Islet precursor cell (in vitro differentiated cells): ENCODE results near the gene EXOSC2.

ENCODE experiments used
- DNase-seq: peaks from one replicate; pipeline ENCODE4 v3.0.0-alpha.2; 2018

EXOSC2 gene

DNA sequence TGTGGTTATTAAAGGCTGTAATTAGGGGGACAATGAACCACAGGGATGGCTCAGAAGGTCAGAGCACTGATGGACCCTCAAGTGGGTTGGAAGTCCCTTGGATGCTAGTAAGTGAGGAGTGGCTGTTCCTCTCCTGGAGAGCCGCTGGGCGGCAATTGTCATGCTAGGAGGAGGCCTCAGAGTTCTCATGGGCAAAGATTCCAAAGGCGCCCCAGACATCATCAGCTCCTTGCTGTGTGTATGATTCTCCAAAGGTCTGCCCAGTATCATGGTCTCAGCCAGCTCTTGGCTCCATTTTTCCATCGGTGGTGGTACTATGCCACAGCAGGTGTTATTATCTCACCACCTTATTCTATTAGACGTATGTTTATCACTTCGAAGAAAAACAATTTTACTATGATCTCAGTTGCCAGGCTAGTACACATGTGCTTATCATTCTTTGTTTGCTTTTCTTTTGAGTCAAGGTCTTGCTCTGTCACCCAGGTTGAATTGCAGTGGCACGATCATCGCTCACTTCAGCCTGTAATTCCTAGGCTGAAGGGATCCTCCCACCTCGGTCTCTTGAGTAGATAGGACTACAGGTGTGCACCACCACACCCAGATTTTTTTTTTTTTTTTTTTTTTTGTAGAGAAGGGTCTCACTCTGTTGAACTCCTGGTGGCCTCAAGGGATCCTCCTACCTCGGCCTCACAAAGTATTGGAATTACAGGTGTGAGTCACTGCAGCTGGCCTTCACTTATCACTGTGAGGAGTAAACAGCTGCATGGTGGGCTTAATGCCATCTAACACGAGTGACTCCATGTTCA, 46.8 kb downstream of the EXOSC2 start:
- DNase-seq: no peak

DNA sequence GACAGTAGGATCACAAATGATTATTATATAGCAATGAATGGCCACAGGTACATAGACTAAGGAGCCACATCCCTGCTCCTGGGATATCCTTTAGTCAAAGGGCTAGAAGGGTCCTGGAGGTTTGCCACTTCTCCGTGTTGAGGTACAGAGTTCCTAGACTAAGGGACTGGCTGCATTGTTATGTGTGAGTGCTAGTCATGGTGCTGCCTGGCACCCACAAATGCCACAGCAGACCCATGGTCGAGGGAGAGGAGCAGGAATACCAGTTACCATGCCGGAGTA, 47.4 kb downstream of the EXOSC2 start:
- DNase-seq: no peak

DNA sequence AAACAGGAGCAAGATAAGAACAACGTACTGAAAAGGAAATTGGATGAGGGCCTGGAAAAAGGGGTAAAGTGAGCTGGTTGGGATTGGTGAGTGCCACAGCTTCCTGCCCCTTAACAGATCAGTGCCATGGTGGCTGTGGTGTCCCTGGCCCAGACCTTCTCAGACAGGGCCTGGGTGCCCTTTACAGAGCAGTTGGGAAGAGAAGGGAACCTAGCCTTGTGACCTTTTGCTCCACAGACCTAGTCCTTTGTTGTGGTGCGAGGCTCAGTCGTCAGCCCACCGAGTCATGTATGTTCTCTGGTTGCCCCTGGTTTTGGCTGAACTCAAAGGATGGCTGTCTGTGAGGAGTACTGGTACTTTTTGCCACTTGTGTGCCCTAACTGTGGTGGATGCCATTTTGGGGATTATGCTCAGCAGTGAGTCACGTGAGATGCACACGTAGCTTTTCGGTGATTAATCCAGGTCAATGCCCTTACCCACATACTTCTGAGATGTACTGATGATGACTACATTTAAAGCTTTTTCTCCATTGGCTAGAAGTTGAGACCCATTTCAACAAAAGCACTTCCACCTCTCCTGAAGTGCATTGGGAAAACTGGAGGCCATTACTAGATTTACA, 48.4 kb downstream of the EXOSC2 start:
- no peak for DNase-seq

DNA sequence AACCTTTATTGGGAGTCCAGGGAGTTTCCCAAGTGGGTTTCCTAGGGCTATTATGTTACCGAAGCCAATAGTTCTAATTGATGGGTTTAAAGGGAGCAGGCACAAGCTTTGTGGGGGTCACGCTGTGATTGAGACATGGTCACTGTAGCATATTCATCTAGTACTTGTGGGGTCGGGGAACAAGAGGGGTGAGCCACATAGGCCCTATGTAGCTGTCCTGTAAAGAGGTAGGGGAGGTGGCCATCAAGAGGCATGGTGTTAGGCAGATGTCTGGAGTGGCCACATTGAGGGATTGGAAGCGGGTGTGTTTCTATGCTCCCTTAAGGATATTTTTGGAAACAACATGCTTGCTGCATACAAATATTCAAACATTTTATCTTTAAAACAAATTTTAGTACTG, 50.1 kb downstream of the EXOSC2 start:
- no peak for DNase-seq

DNA sequence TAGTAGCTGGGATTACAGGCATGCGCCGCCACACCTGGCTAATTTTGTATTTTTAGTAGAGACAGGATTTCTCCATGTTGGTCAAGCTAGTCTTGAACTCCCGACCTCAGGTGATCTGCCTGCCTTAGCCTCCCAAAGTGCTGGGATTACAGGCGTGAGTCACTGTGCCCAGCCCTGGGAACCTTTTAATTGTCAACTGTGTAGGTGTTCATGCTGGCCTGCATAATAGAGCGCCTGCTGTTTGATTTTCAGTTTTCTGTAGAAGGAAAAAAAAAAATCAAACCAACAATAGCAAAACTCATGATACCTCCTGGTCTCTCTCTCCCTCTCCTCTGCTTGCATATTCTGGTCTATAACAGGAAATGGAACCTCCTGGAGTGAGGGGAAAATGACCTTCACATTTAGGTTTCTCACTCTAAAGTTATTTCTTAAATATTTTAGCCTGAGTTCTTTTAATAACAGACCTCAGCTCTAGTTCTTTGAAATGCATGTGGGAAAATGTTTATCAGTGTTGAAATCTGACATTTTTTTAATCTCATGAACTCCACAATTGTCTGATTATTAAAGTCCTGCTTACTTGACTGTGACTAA, 51.7 kb downstream of the EXOSC2 start:
- DNase-seq: no peak

DNA sequence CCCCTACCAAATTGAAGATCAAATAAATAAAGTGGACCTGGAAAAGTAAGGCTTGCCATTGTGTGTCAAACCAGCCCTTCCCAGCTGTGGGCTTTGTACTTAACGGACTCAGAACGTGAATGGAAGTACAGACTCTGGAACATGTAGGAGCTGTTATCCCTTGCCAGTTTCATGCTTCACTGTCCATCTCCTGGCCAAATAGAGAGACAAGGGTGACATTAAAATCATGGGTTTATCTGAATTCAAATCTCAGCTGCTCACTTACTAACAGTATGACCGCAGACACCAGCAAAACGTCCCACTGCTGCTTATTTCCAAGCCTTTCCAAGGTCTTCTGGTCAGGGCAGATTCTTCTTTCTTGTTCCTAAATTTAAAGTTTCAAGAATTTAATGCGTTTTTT, 52.2 kb downstream of the EXOSC2 start:
- no peak for DNase-seq

DNA sequence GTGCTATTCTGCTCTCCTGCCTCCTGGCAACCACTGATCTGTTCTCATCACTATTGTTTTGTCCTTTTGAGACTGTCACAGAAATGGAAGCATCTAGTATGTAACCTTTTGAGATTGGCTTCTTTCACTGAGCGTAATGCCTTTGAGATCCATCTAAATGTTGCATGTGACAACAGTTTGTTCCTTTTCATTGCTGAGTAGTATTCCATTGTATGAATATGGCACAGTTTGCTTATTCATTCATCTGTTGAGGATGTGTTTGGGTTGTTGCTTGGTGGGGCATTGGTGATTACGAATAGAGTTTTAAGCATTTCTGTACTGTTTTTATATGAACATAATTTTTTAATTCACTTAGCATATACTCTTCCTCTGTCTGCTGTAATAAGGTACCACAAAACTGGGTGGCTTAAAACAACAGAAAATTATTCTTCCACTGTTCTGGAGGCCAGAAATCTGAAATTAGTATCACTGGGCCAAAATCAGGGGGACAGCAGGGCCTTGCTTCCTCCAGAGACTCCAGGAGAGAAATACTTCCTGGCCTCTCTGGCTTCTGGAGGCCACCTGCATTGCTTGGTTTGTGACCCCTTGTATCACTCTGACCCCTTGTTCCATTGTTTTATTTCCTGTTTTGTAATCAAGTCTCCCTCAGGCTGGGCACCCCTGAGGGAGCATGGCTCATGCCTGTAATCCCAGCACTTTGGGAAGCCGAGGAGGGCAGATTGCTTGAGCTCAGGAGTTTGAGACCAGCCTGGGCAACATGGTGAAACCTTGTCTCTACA, 53.0 kb downstream of the EXOSC2 start:
- no peak for DNase-seq

DNA sequence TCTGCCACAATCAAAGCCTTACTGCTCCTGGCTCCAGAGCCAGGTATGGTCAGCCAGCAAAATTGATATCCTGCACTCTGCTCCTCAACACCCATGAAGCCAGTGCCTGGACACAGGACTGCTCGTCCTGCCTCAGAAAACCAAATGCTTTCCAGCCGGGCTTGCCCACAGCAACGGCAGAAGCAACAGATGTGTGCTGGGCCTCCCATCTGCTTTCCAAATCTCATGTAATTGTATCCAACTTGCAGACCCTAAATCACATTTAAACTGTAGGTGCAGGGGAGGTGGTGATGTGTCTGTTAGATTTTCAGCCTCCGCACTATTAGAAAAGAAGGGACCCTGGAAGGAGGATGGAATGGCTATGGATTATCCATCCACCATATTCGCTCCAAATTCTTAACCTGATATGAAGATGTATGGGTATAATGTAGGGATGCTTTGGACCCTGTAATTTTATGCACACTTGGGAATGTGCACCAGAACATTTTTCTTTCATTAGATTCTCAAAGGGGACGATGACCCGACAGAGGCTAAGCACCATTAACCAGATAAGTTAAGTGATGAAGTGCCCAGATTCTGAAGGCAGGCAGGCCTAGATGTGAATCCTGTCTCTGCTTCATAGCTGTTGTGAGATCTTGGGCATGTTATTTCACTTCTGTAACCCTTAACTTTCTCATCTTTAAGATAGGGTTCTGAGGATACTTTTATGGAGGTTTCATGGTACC, 58.2 kb downstream of the EXOSC2 start:
- no peak for DNase-seq
